ENCODE measurements around the gene ACTR1B. TPM values are rescaled to one million over a fixed set of nuclear protein-coding genes. Genes with fewer than 3 reads are reported as not detected.
"Not testable (repeated sequence)": the region's sequence is repeated elsewhere in the genome, so short reads cannot be mapped to it uniquely, and the experiment has no call there.

ACTR1B gene
- total RNA-seq, 1 donor: 53.7 TPM

GRCh38 chr2:97699765-97700444 is 36.1 kb upstream of the ACTR1B start:
- Histone ChIP-seq H3K4me3 (ENCODE audit: low read length) (no peak overlapping the region), H3K27me3 (ENCODE audit: insufficient read depth, low read length) (no peaks in the 10 kb centered on the region), H3K9me3 (ENCODE audit: low read depth, low read length) (no peaks in the 10 kb centered on the region), H3K4me1 (ENCODE audit: insufficient read depth, low read length) (no peaks in the 10 kb centered on the region)

GRCh38 chr2:97698530-97698929 is 34.7 kb upstream of the ACTR1B start:
- Histone ChIP-seq H3K4me3 (ENCODE audit: low read length) (no peak overlapping the region), H3K9me3 (ENCODE audit: low read depth, low read length) (no peaks in the 10 kb centered on the region), H3K27me3 (ENCODE audit: insufficient read depth, low read length) (no peaks in the 10 kb centered on the region), H3K4me1 (ENCODE audit: insufficient read depth, low read length) (no peaks in the 10 kb centered on the region)

GRCh38 chr2:97697252-97698235 is 33.7 kb upstream of the ACTR1B start:
- H3K4me3 ChIP-seq (ENCODE audit: low read length): no peak overlapping the region
- H3K9me3 ChIP-seq (ENCODE audit: low read depth, low read length): no peaks in the 10 kb centered on the region
- H3K4me1 ChIP-seq (ENCODE audit: insufficient read depth, low read length): no peaks in the 10 kb centered on the region
- no peaks in the 10 kb centered on the region for H3K27me3 ChIP-seq (ENCODE audit: insufficient read depth, low read length)

GRCh38 chr2:97695744-97696143 is 31.9 kb upstream of the ACTR1B start:
- H3K4me1 ChIP-seq (ENCODE audit: insufficient read depth, low read length): no peaks in the 10 kb centered on the region
- H3K4me3 ChIP-seq (ENCODE audit: low read length): no peak overlapping the region
- H3K27me3 ChIP-seq (ENCODE audit: insufficient read depth, low read length): no peaks in the 10 kb centered on the region
- H3K9me3 ChIP-seq (ENCODE audit: low read depth, low read length): no peaks in the 10 kb centered on the region

- Histone ChIP-seq H3K4me1 (ENCODE audit: insufficient read depth, low read length) (no peaks in the 10 kb centered on the region), H3K9me3 (ENCODE audit: low read depth, low read length) (no peaks in the 10 kb centered on the region), H3K27me3 (ENCODE audit: insufficient read depth, low read length) (no peaks in the 10 kb centered on the region), H3K4me3 (ENCODE audit: low read length) (no peak overlapping the region)
Measured at GRCh38 chr2:97693476-97693875, 29.6 kb upstream of the ACTR1B start.

- Histone ChIP-seq H3K27me3 (ENCODE audit: insufficient read depth, low read length) (no peaks in the 10 kb centered on the region), H3K4me1 (ENCODE audit: insufficient read depth, low read length) (no peaks in the 10 kb centered on the region), H3K4me3 (ENCODE audit: low read length) (no peak overlapping the region), H3K9me3 (ENCODE audit: low read depth, low read length) (no peaks in the 10 kb centered on the region)
Measured at GRCh38 chr2:97691166-97691565, 27.3 kb upstream of the ACTR1B start.

GRCh38 chr2:97688062-97688827 is 24.4 kb upstream of the ACTR1B start:
- no peak overlapping the region for H3K4me3 ChIP-seq (ENCODE audit: low read length)
- no peaks in the 10 kb centered on the region for H3K4me1 ChIP-seq (ENCODE audit: insufficient read depth, low read length)
- H3K27me3 ChIP-seq (ENCODE audit: insufficient read depth, low read length): no peaks in the 10 kb centered on the region
- no peaks in the 10 kb centered on the region for H3K9me3 ChIP-seq (ENCODE audit: low read depth, low read length)

- H3K4me1 ChIP-seq (ENCODE audit: insufficient read depth, low read length); H3K4me3 ChIP-seq (ENCODE audit: low read length); H3K9me3 ChIP-seq (ENCODE audit: low read depth, low read length); H3K27me3 ChIP-seq (ENCODE audit: insufficient read depth, low read length): not testable (repeated sequence)
Measured at GRCh38 chr2:97687235-97687634, 23.4 kb upstream of the ACTR1B start.

- no peaks in the 10 kb centered on the region for H3K4me1 ChIP-seq (ENCODE audit: insufficient read depth, low read length)
- no peaks in the 10 kb centered on the region for H3K9me3 ChIP-seq (ENCODE audit: low read depth, low read length)
- H3K4me3 ChIP-seq (ENCODE audit: low read length): no peak overlapping the region
- H3K27me3 ChIP-seq (ENCODE audit: insufficient read depth, low read length): no peaks in the 10 kb centered on the region
Measured at GRCh38 chr2:97678298-97678697, 14.5 kb upstream of the ACTR1B start.

GRCh38 chr2:97677480-97677879 is 13.6 kb upstream of the ACTR1B start:
- H3K4me1 ChIP-seq (ENCODE audit: insufficient read depth, low read length): no peaks in the 10 kb centered on the region
- H3K9me3 ChIP-seq (ENCODE audit: low read depth, low read length): no peaks in the 10 kb centered on the region
- H3K4me3 ChIP-seq (ENCODE audit: low read length): no peak overlapping the region
- H3K27me3 ChIP-seq (ENCODE audit: insufficient read depth, low read length): no peaks in the 10 kb centered on the region

GRCh38 chr2:97676620-97677019 is 12.8 kb upstream of the ACTR1B start:
- H3K9me3 ChIP-seq (ENCODE audit: low read depth, low read length): no peaks in the 10 kb centered on the region
- no peak overlapping the region for H3K4me3 ChIP-seq (ENCODE audit: low read length)
- no peaks in the 10 kb centered on the region for H3K27me3 ChIP-seq (ENCODE audit: insufficient read depth, low read length)
- no peaks in the 10 kb centered on the region for H3K4me1 ChIP-seq (ENCODE audit: insufficient read depth, low read length)

GRCh38 chr2:97675430-97676113 is 11.7 kb upstream of the ACTR1B start:
- no peaks in the 10 kb centered on the region for H3K9me3 ChIP-seq (ENCODE audit: low read depth, low read length)
- no peaks in the 10 kb centered on the region for H3K4me1 ChIP-seq (ENCODE audit: insufficient read depth, low read length)
- H3K27me3 ChIP-seq (ENCODE audit: insufficient read depth, low read length): no peaks in the 10 kb centered on the region
- no peak overlapping the region for H3K4me3 ChIP-seq (ENCODE audit: low read length)

- Histone ChIP-seq H3K4me1 (ENCODE audit: insufficient read depth, low read length) (no peaks in the 10 kb centered on the region), H3K9me3 (ENCODE audit: low read depth, low read length) (no peaks in the 10 kb centered on the region), H3K27me3 (ENCODE audit: insufficient read depth, low read length) (no peaks in the 10 kb centered on the region), H3K4me3 (ENCODE audit: low read length) (no peak overlapping the region)
Measured at GRCh38 chr2:97673915-97674283, 10.1 kb upstream of the ACTR1B start.

GRCh38 chr2:97673182-97673914 is 9.5 kb upstream of the ACTR1B start:
- Histone ChIP-seq H3K4me1 (ENCODE audit: insufficient read depth, low read length) (no peaks in the 10 kb centered on the region), H3K4me3 (ENCODE audit: low read length) (no peak overlapping the region), H3K9me3 (ENCODE audit: low read depth, low read length) (no peaks in the 10 kb centered on the region), H3K27me3 (ENCODE audit: insufficient read depth, low read length) (no peaks in the 10 kb centered on the region)

Measured in mononuclear cell (primary cell).